Mesothelial cell of epicardium (in vitro differentiated cells): ENCODE measurements around the gene TNFSF8. TPM values are rescaled to one million over a fixed set of nuclear protein-coding genes. Genes with fewer than 3 reads are reported as not detected.
A peak's percentile ranks its signal among the peaks of the same experiment; 100 is the strongest.

ENCODE experiments used
- DNase-seq, 2 experiments: peaks; one replicate each; pipeline ENCODE4 v3.0.0; 2021; ENCODE audit warnings: low spot score in 2 of 2; ENCODE audit not compliant: unreplicated experiment in 2 of 2
- H3K27ac Mint-ChIP-seq: 2 replicates; pipeline ENCODE4 v1.8.0; 2021; ENCODE audit warnings: mixed read lengths
- H3K27me3 Mint-ChIP-seq: 2 replicates; pipeline ENCODE4 v1.8.0; 2021; ENCODE audit warnings: low read depth, mixed read lengths
- H3K36me3 Mint-ChIP-seq: 2 replicates; pipeline ENCODE4 v1.8.0; 2021; ENCODE audit warnings: mixed read lengths
- H3K4me1 Mint-ChIP-seq: 2 replicates; pipeline ENCODE4 v1.8.0; 2021; ENCODE audit warnings: mixed read lengths
- H3K4me3 Mint-ChIP-seq: 2 replicates; pipeline ENCODE4 v1.8.0; 2021; ENCODE audit warnings: mild to moderate bottlenecking, moderate library complexity, mixed read lengths
- H3K9me3 Mint-ChIP-seq: 2 replicates; pipeline ENCODE4 v1.8.0; 2021; ENCODE audit warnings: mixed read lengths
- total RNA-seq: library from RNA; stranded (reverse); gene quantifications from 3 replicates; pipeline ENCODE4 v1.2.1, GENCODE V29; 2021
- TF ChIP-seq, protein P1 (sequence below): fragments of 200-600 bp; sonication (generic); IDR thresholded peaks from one replicate; pipeline ENCODE4 v1.5.0; 2021; ENCODE audit warnings: antibody characterized with exemption; ENCODE audit not compliant: unreplicated experiment

TNFSF8 gene
- total RNA-seq, 1 donor from 2014 or later = not detected

DNA sequence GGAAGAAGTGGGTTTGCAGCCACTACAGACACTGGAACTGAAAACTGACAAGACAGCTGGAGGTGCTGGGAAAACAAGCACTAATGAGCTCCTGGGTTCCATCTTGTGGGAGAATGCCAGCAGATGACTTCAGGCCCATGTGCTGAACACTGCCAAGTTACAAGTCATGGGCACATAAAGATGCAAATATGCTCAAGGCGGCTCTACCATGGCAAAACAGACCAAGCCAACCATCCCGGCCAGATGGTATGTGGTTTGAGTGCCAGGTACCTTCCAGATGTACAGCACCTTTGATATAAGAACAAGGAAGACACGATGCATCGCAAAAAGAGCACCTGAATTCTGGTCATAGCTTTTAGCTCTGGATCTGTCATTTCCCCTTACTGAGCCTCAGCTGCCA is 19.9 kb downstream of the TNFSF8 start:
- no peak overlapping the region for H3K4me3 Mint-ChIP-seq

DNA sequence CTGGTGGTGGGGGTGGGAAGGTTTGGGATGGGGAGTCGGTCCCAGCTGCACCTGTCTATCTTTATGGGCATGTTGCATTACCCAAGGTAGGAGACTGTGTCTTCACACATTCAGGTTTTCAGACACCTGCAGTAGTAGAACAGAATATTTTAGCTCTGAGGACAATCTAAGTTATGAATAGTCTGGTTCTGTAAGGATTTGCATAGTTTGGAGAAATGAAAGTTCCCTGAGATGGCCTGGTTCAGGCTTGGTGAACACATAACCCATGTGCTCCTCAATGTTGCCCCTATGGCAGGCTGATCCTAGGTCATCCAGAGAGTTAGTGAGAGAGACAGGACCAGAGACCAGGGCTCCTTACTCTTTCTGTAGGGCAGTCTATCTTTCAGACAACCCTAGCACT is 20.7 kb downstream of the TNFSF8 start:
- no peaks in the 10 kb centered on the region for H3K36me3 Mint-ChIP-seq
- H3K27ac Mint-ChIP-seq = peak overlapping the region; percentile 87
- no peak for DNase-seq
- no peaks in the 10 kb centered on the region for H3K27me3 Mint-ChIP-seq
- H3K9me3 Mint-ChIP-seq = no peaks in the 10 kb centered on the region
- H3K4me1 Mint-ChIP-seq = peaks cover 71% of the 10 kb centered on the region
- no peak overlapping the region for H3K4me3 Mint-ChIP-seq
- TF ChIP-seq, protein P1, sequence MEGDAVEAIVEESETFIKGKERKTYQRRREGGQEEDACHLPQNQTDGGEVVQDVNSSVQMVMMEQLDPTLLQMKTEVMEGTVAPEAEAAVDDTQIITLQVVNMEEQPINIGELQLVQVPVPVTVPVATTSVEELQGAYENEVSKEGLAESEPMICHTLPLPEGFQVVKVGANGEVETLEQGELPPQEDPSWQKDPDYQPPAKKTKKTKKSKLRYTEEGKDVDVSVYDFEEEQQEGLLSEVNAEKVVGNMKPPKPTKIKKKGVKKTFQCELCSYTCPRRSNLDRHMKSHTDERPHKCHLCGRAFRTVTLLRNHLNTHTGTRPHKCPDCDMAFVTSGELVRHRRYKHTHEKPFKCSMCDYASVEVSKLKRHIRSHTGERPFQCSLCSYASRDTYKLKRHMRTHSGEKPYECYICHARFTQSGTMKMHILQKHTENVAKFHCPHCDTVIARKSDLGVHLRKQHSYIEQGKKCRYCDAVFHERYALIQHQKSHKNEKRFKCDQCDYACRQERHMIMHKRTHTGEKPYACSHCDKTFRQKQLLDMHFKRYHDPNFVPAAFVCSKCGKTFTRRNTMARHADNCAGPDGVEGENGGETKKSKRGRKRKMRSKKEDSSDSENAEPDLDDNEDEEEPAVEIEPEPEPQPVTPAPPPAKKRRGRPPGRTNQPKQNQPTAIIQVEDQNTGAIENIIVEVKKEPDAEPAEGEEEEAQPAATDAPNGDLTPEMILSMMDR = no peak

More for the DNA sequence above, 19.9 kb downstream of the TNFSF8 start:
- DNase-seq = no peak
- H3K27ac Mint-ChIP-seq = no peak overlapping the region
- TF ChIP-seq, protein P1 = no peak
- no peaks in the 10 kb centered on the region for H3K27me3 Mint-ChIP-seq
- peaks cover 71% of the 10 kb centered on the region for H3K4me1 Mint-ChIP-seq
- H3K36me3 Mint-ChIP-seq = no peaks in the 10 kb centered on the region
- H3K9me3 Mint-ChIP-seq = no peaks in the 10 kb centered on the region

DNA sequence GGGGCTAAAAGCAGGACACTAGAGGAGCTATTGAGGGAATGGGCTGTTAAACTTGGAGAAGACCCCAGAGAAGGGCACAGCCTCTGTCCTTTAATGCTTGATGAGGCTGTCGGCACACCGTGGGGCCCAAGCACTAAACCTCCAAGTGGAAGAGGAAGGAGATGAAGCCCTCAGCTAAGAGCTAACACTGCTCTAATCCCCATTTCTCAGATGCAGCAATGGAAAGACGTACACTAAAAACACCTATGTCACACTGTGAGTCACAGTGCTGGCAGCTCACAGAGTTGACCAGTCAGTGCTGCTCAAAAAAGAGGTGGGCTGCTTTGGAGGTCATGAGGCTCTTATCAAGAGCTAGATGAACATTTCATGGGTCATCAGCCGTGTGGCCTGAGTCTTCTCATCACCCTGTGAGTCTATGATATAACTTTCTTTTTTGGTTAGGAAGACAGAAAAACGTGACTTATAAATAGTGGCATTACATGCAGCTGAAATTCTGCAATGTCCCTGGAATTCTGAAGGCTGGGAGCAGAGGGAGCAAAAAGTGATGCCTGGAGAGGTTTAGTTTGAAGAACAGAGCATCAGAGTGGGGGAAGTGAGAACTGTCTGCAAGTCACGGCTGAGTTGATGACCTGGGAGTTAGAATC is 21.5 kb downstream of the TNFSF8 start:
- Mint-ChIP-seq H3K36me3 (no peaks in the 10 kb centered on the region), H3K27ac (peak overlapping the region; percentile 87), H3K4me1 (peaks cover 70% of the 10 kb centered on the region), H3K9me3 (no peaks in the 10 kb centered on the region), H3K27me3 (no peaks in the 10 kb centered on the region), H3K4me3 (no peak overlapping the region)
- no peak for DNase-seq
- TF ChIP-seq, protein P1 = no peak

DNA sequence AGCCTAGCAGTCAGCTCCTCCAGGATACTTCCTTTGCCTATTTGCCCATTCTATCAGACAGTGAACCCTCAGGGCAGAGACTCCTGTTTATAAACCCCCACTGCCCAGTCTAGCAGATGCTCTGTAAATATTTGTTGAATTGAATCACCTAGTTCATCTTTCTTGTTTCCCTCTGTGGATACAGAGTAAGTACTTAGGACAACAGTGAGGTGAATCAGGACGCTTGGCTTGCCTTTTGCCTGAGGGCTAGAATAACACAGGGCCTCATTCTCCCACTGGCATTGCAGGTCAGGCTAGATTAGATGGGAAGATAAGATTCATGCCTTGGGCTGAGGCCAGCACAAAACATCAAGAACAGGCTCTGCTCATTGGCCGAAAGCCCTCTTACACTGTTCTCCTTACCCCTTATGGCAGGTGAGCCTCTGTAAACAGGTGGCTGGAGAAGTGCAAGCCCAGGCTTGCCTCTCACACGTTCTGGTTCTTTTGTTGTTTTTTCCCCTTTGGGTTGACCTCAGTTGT is 22.2 kb downstream of the TNFSF8 start:
- no peaks in the 10 kb centered on the region for H3K9me3 Mint-ChIP-seq
- DNase-seq = no peak
- no peaks in the 10 kb centered on the region for H3K36me3 Mint-ChIP-seq
- no peaks in the 10 kb centered on the region for H3K27me3 Mint-ChIP-seq
- peak overlapping the region; percentile 7 for H3K4me3 Mint-ChIP-seq
- TF ChIP-seq, protein P1 = no peak
- peak overlapping the region; percentile 87 for H3K27ac Mint-ChIP-seq
- peaks cover 65% of the 10 kb centered on the region for H3K4me1 Mint-ChIP-seq

DNA sequence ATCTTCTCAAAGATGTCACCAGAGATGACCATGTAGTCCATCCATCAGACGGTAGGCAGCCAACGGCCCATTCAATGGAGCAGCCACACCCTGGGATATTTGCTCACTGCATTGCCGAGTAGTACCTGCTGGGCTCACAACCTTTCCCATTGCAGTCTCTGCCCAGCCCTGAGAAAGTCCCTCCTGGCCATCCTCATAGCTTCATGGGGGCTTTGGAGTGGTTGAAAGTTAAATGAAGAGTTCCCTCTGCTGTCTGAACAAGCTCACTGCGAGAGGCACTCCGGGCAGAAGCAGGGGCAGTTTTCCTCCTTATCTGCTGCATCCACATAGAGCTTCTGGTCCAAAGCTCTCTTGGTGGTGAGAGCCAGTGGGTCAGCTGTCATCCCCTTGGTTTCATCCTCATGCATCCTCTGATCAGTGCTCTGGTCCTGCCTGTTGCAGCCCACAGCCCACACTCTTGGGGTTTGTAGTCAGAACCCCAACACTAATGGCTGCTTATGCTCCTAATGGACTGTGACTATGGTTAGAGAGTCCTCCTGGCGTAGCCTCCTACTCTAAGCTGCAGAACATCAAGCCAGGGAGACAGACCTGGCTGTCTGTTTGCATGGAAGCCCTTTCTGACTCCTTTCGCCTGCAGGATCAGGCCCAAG is 23.3 kb downstream of the TNFSF8 start:
- no peaks in the 10 kb centered on the region for H3K27me3 Mint-ChIP-seq
- H3K36me3 Mint-ChIP-seq = no peaks in the 10 kb centered on the region
- H3K4me1 Mint-ChIP-seq = peaks cover 67% of the 10 kb centered on the region
- TF ChIP-seq, protein P1 = no peak
- no peaks in the 10 kb centered on the region for H3K9me3 Mint-ChIP-seq
- no peak overlapping the region for H3K4me3 Mint-ChIP-seq
- H3K27ac Mint-ChIP-seq = peak overlapping the region; percentile 87
- peak in 1 of 2 experiments; percentile 50 for DNase-seq
